H1 (cell line): ENCODE measurements around the gene CCDC148. TPM values are rescaled to one million over a fixed set of nuclear protein-coding genes. Genes with fewer than 3 reads are reported as not detected.

Source experiments
- CTCF ChIA-PET: fragments of 300-600 bp; sonication (Branson Sonifier 250); formaldehyde crosslinking; loops from one replicate; lab custom pipeline; 2021; ENCODE audit not compliant: partially characterized antibody; lab: Charles Lee
- POLR2A ChIA-PET: fragments of 300-600 bp; sonication (Branson Sonifier 250); formaldehyde crosslinking; loops from one replicate; lab custom pipeline; 2021; ENCODE audit warnings: inconsistent platforms; ENCODE audit not compliant: partially characterized antibody; lab: Charles Lee
- DNase-seq, 2 experiments: peaks; one replicate each; pipeline versions ENCODE4 v3.0.0 to v3.0.0-alpha.2; 2010 to 2022; ENCODE audit warnings: low spot score in 2 of 2, low read depth in 1 of 2, mixed read lengths in 1 of 2
- FAIRE-seq: peaks from 2 replicates; lab custom pipeline; 2011; peaks lifted over from hg19 to GRCh38; lab: Jason Lieb, UNC
- H2AFZ ChIP-seq: 2 replicates; pipeline ENCODE4 v1.8.1; 2012; ENCODE audit warnings: low read length, inconsistent platforms
- H2AK5ac ChIP-seq: 2 replicates; pipeline ENCODE4 v1.6.1; 2013; ENCODE audit warnings: low read depth, low read length
- H2BK120ac ChIP-seq: replicated peaks from 2 replicates; pipeline ENCODE3; 2013; ENCODE audit warnings: low read depth, low read length, inconsistent platforms
- H2BK12ac ChIP-seq: 2 replicates; pipeline ENCODE4 v1.6.1; 2013; ENCODE audit warnings: low read depth, low read length
- H2BK15ac ChIP-seq: 2 replicates; pipeline ENCODE4 v1.6.1; 2013; ENCODE audit warnings: low read length
- H2BK20ac ChIP-seq: 2 replicates; pipeline ENCODE4 v1.6.1; 2013; ENCODE audit warnings: low read length
- H2BK5ac ChIP-seq: 2 replicates; pipeline ENCODE4 v1.6.1; 2013; ENCODE audit warnings: low read depth, low read length
- H3K14ac ChIP-seq: 2 replicates; pipeline ENCODE4 v1.6.1; 2013; ENCODE audit warnings: inconsistent platforms; ENCODE audit not compliant: insufficient read length
- H3K18ac ChIP-seq: 2 replicates; pipeline ENCODE4 v1.6.1; 2013; ENCODE audit warnings: low read length; ENCODE audit errors: extremely low read depth
- H3K23ac ChIP-seq: 2 replicates; pipeline ENCODE4 v1.6.1; 2013; ENCODE audit warnings: inconsistent platforms; ENCODE audit not compliant: insufficient read length
- H3K23me2 ChIP-seq: 2 replicates; pipeline ENCODE4 v1.6.1; 2013; ENCODE audit warnings: low read depth, low read length
- H3K27ac ChIP-seq: 2 replicates; pipeline ENCODE4 v1.6.1; 2011; ENCODE audit warnings: low read depth, low read length, inconsistent platforms
- H3K27me3 ChIP-seq, 4 experiments: replicated peaks in 1 of 4; 1 replicate in 1 of 4; 2 replicates in 3 of 4; pipeline versions ENCODE4 v1.6.1 to v1.8.1; 2011 to 2013; ENCODE audit warnings: low read length in 3 of 4, mild to moderate bottlenecking in 3 of 4, inconsistent platforms in 2 of 4, mixed read lengths in 2 of 4, moderate library complexity in 1 of 4; ENCODE audit not compliant: control insufficient read depth in 3 of 4, insufficient read depth in 3 of 4; ENCODE audit errors: extremely low read depth in 1 of 4
- H3K36me3 ChIP-seq, 4 experiments: 2 replicates each; pipeline versions ENCODE4 v1.6.1 to v1.8.1; 2011 to 2013; ENCODE audit warnings: mild to moderate bottlenecking in 4 of 4, low read length in 3 of 4, moderate library complexity in 2 of 4, control low read depth in 1 of 4, inconsistent platforms in 1 of 4; ENCODE audit not compliant: insufficient read depth in 4 of 4, control insufficient read depth in 2 of 4
- H3K4ac ChIP-seq: replicated peaks from 2 replicates; pipeline ENCODE3; 2013; ENCODE audit warnings: low read length, low read depth, mixed read lengths, inconsistent platforms; ENCODE audit not compliant: insufficient read length
- H3K4me1 ChIP-seq, 4 experiments: replicated peaks in 1 of 4; 1 replicate in 1 of 4; 2 replicates in 3 of 4; pipeline versions ENCODE4 v1.6.1 to v1.8.1; 2011 to 2013; ENCODE audit warnings: low read length in 3 of 4, inconsistent platforms in 2 of 4, mixed read lengths in 1 of 4; ENCODE audit not compliant: insufficient read depth in 4 of 4, control insufficient read depth in 3 of 4
- H3K4me2 ChIP-seq, 2 experiments: 2 replicates each; pipeline versions ENCODE4 v1.6.1 to v1.8.1; 2011 to 2013; ENCODE audit warnings: low read depth in 2 of 2, low read length in 2 of 2, control low read depth in 1 of 2, inconsistent platforms in 1 of 2, mild to moderate bottlenecking in 1 of 2; ENCODE audit not compliant: insufficient read depth in 1 of 2
- H3K4me3 ChIP-seq, 4 experiments: fragments of 200-600, 300-600 bp in 1 of 4; sonication (generic), shearing (Covaris generic), sonication (Bioruptor Twin) in 1 of 4; 2 replicates each; pipeline versions ENCODE4 v1.5.1 to v1.8.1; 2011 to 2016; ENCODE audit warnings: low read length in 4 of 4, low read depth in 3 of 4, control low read depth in 2 of 4, inconsistent platforms in 2 of 4, mild to moderate bottlenecking in 2 of 4, mixed read lengths in 1 of 4, moderate library complexity in 1 of 4; ENCODE audit not compliant: insufficient read depth in 2 of 4; ENCODE audit errors: extremely low read depth in 1 of 4
- H3K56ac ChIP-seq: replicated peaks from 2 replicates; pipeline ENCODE3; 2013; ENCODE audit warnings: low read depth, mild to moderate bottlenecking, mixed read lengths, low read length, inconsistent platforms; ENCODE audit not compliant: insufficient read length
- H3K79me1 ChIP-seq: 2 replicates; pipeline ENCODE4 v1.6.1; 2013; ENCODE audit warnings: low read depth, low read length, control low read depth
- H3K79me2 ChIP-seq, 2 experiments: 2 replicates each; pipeline versions ENCODE4 v1.6.1 to v1.8.1; 2012 to 2013; ENCODE audit warnings: low read length in 2 of 2, mild to moderate bottlenecking in 2 of 2, inconsistent platforms in 1 of 2; ENCODE audit not compliant: insufficient read depth in 2 of 2, control insufficient read depth in 1 of 2
- H3K9ac ChIP-seq, 4 experiments: replicated peaks in 1 of 4; 1 replicate in 1 of 4; 2 replicates in 3 of 4; pipeline versions ENCODE4 v1.6.1 to v1.8.1; 2011 to 2013; ENCODE audit warnings: low read depth in 3 of 4, low read length in 3 of 4, control low read depth in 2 of 4, mild to moderate bottlenecking in 2 of 4, moderate library complexity in 2 of 4, inconsistent platforms in 1 of 4; ENCODE audit errors: extremely low read depth in 1 of 4
- H3K9me3 ChIP-seq, 2 experiments: 2 replicates each; pipeline versions ENCODE4 v1.6.1 to v1.8.1; 2012 to 2013; ENCODE audit warnings: mild to moderate bottlenecking in 2 of 2, moderate library complexity in 2 of 2, control low read depth in 1 of 2, inconsistent platforms in 1 of 2, low read depth in 1 of 2, low read length in 1 of 2, mixed read lengths in 1 of 2; ENCODE audit not compliant: insufficient read depth in 2 of 2
- H4K20me1 ChIP-seq, 2 experiments: replicated peaks in 1 of 2; 2 replicates each; pipeline versions ENCODE3 to v1.8.1; 2011 to 2013; ENCODE audit warnings: inconsistent platforms in 2 of 2, low read length in 2 of 2, mild to moderate bottlenecking in 1 of 2; ENCODE audit not compliant: insufficient read depth in 2 of 2, control insufficient read depth in 1 of 2
- H4K5ac ChIP-seq: 2 replicates; pipeline ENCODE4 v1.6.1; 2013; ENCODE audit warnings: low read length, low read depth, mixed read lengths, inconsistent platforms; ENCODE audit not compliant: insufficient read length
- H4K8ac ChIP-seq: 2 replicates; pipeline ENCODE4 v1.8.0; 2013; ENCODE audit warnings: mild to moderate bottlenecking, moderate library complexity, low read length, inconsistent platforms; ENCODE audit not compliant: insufficient read depth; ENCODE audit errors: extremely low read depth
- H4K91ac ChIP-seq: replicated peaks from 2 replicates; pipeline ENCODE3; 2013; ENCODE audit warnings: low read length, mixed read lengths, inconsistent platforms; ENCODE audit not compliant: insufficient read length
- ASH2L ChIP-seq: fragments of 200-600, 300-600 bp; sonication (generic); IDR thresholded peaks from one replicate; pipeline ENCODE4 v1.7.1; 2017; ENCODE audit warnings: low read length
- ATF3 ChIP-seq: IDR thresholded peaks from 2 replicates; pipeline ENCODE4 v1.6.1; 2011; ENCODE audit warnings: low read depth, mild to moderate bottlenecking, low read length; ENCODE audit not compliant: insufficient read depth
- BACH1 ChIP-seq: IDR thresholded peaks from 2 replicates; pipeline ENCODE4 v1.6.1; 2012; ENCODE audit warnings: low read length, improper control_type of control experiment
- BRCA1 ChIP-seq: IDR thresholded peaks from 2 replicates; pipeline ENCODE4 v1.6.1; 2012; ENCODE audit warnings: low read depth, low read length, improper control_type of control experiment
- CTCF ChIP-seq, 3 experiments: IDR thresholded peaks; 1 replicate in 2 of 3; 2 replicates in 1 of 3; pipeline versions ENCODE4 v1.5.1 to v1.6.1; 2011; ENCODE audit warnings: low read length in 3 of 3, mild to moderate bottlenecking in 3 of 3, inconsistent platforms in 2 of 3, low read depth in 1 of 3, moderate library complexity in 1 of 3; ENCODE audit not compliant: insufficient read depth in 1 of 3; ENCODE audit errors: control extremely low read depth in 1 of 3
- FOSL1 ChIP-seq: IDR thresholded peaks from 2 replicates; pipeline ENCODE4 v1.6.1; 2011; ENCODE audit warnings: mild to moderate bottlenecking, low read depth, low read length, moderate library complexity; ENCODE audit not compliant: insufficient read depth
- MAFK ChIP-seq: IDR thresholded peaks from 2 replicates; pipeline ENCODE4 v1.6.1; 2012; ENCODE audit warnings: low read depth, mild to moderate bottlenecking, improper control_type of control experiment, low read length
- POLR2A ChIP-seq, 2 experiments: IDR thresholded peaks; 1 replicate in 1 of 2; 2 replicates in 1 of 2; pipeline ENCODE4 v1.6.1; 2011; ENCODE audit warnings: low read depth in 2 of 2, low read length in 2 of 2, mild to moderate bottlenecking in 2 of 2; ENCODE audit errors: control extremely low read depth in 1 of 2
- POU5F1 ChIP-seq: IDR thresholded peaks from 2 replicates; pipeline ENCODE4 v1.6.1; 2011; ENCODE audit warnings: low read depth, mild to moderate bottlenecking, low read length, moderate library complexity
- RFX5 ChIP-seq: IDR thresholded peaks from 2 replicates; pipeline ENCODE4 v1.6.1; 2011; ENCODE audit warnings: low read depth, low read length, improper control_type of control experiment, borderline replicate concordance
- SP1 ChIP-seq: IDR thresholded peaks from 2 replicates; pipeline ENCODE4 v1.6.1; 2011; ENCODE audit warnings: low read depth, low read length
- SP2 ChIP-seq: IDR thresholded peaks from 2 replicates; pipeline ENCODE4 v1.6.1; 2012; ENCODE audit warnings: mild to moderate bottlenecking, low read length, inconsistent platforms
- TAF1 ChIP-seq: IDR thresholded peaks from 2 replicates; pipeline ENCODE4 v1.6.1; 2011; ENCODE audit warnings: mild to moderate bottlenecking, low read depth, low read length
- WGBS, 2 experiments: shearing (Covaris generic) in 1 of 2; methylation state at CpG; one replicate each; pipeline versions ENCODE4 v1.1.6 to v1.1.7; 2013 to 2015; ENCODE audit warnings: low lambda C conversion rate in 2 of 2, mixed read lengths in 2 of 2, inconsistent platforms in 1 of 2, low coverage in 1 of 2, missing lambda C conversion rate in 1 of 2; ENCODE audit not compliant: insufficient replicate concordance in 2 of 2, insufficient coverage in 1 of 2, insufficient read length in 1 of 2; ENCODE audit errors: extremely low coverage in 1 of 2, missing lambda C conversion rate in 1 of 2; 5-methylcytosine and 5-hydroxymethylcytosine counted together
- polyA plus RNA-seq, 7 experiments: library from polyadenylated mRNA; depleted of rRNA in 3 of 7; stranded (reverse) in 5 of 7; unstranded in 2 of 7; fragments of >200 nt in 5 of 7; fragments of 200-250 nt in 2 of 7; gene quantifications; 1 replicate in 5 of 7; 2 replicates in 1 of 7; 4 replicates in 1 of 7; pipeline versions ENCODE4 v1.2.1 to v1.2.3, GENCODE V29; 2011 to 2013; ENCODE audit warnings: missing spikeins in 2 of 7, mixed read lengths in 2 of 7
- total RNA-seq: library from RNA; stranded (reverse); fragmentation: NEBNext Ultra II Directional; extraction: Animal tissue kit (Norgen Biotek cat#: 25700); gene quantifications from 2 replicates; pipeline ENCODE4 v1.2.1, GENCODE V29; 2021

CCDC148 gene
- total and polyA plus RNA-seq, 2 of the 8 experiments (the other 6 are each of a cell fraction or from before 2014, with no cell fraction given) = 0.45 to 1.3 TPM

- CTCF ChIA-PET = interaction anchor here (0.6 to 1.4 kb wide), 2 partner anchors 330 to 541 kb away, joined by 3 to 4 read pairs; no protein-coding TSS in a partner anchor
- no peak overlapping the region for H3K9ac ChIP-seq
- no peaks in the 10 kb centered on the region for H3K23me2 ChIP-seq
- H3K4ac ChIP-seq = no peak overlapping the region
- POLR2A ChIA-PET = no interaction called here
- no peaks in the 10 kb centered on the region for H4K20me1 ChIP-seq
- H2BK120ac ChIP-seq = no peak overlapping the region
- no peak overlapping the region for H3K18ac ChIP-seq
- no peak overlapping the region for H3K14ac ChIP-seq
- H3K27me3 ChIP-seq = no peaks in the 10 kb centered on the region
- no peak overlapping the region for H3K56ac ChIP-seq
- no peak overlapping the region for H4K5ac ChIP-seq
- H2AFZ ChIP-seq = no peak overlapping the region
- H3K36me3 ChIP-seq = no peaks in the 10 kb centered on the region
- no peak overlapping the region for H4K8ac ChIP-seq
- H3K79me1 ChIP-seq = no peaks in the 10 kb centered on the region
- no peak overlapping the region for H4K91ac ChIP-seq
- WGBS, 2 experiments = 76% methylated on average over 1 of the region's 1 CpG; no CpG with 5 or more reads in 1 of the 2 experiments
- DNase-seq = no peak
- H3K4me1 ChIP-seq = no peaks in the 10 kb centered on the region
- no peak for FAIRE-seq
- H2BK5ac ChIP-seq = no peak overlapping the region
- no peaks in the 10 kb centered on the region for H3K9me3 ChIP-seq
- H3K4me3 ChIP-seq = no peak overlapping the region
- H2BK15ac ChIP-seq = no peak overlapping the region
- no peak overlapping the region for H3K23ac ChIP-seq
- H3K27ac ChIP-seq = no peak overlapping the region
- no peak overlapping the region for H2AK5ac ChIP-seq
- H2BK20ac ChIP-seq = no peak overlapping the region
- TF ChIP-seq BRCA1 (no peak), SP1 (no peak), ATF3 (no peak), FOSL1 (no peak), SP2 (no peak), CTCF (IDR thresholded peaks at IDR 0.05; ENCODE audit: control extremely low read depth in 1 of 3, insufficient read depth in 1 of 3, low read depth in 1 of 3, low read length in 3 of 3) (no peak), MAFK (no peak), TAF1 (no peak), RFX5 (no peak), POLR2A (IDR thresholded peaks at IDR 0.05; ENCODE audit: control extremely low read depth in 1 of 2, low read depth in 2 of 2, low read length in 2 of 2) (no peak), ASH2L (no peak), BACH1 (no peak), POU5F1 (no peak)
- H3K4me2 ChIP-seq = no peak overlapping the region
- H3K79me2 ChIP-seq = no peaks in the 10 kb centered on the region
- no peak overlapping the region for H2BK12ac ChIP-seq
Observed at GRCh38 chr2:158204741-158205165, 251.8 kb downstream of the CCDC148 start.
